Keratinocyte (primary cell): Measurements from ENCODE around the gene TBX21. TPM values are rescaled to one million over a fixed set of nuclear protein-coding genes. Genes with fewer than 3 reads are reported as not detected.

Source experiments
- DNase-seq: peaks from one replicate; pipeline ENCODE4 v3.0.0-alpha.2; 2011; ENCODE audit warnings: low read depth, missing footprints, low spot score
- FAIRE-seq: peaks from 2 replicates; lab custom pipeline; 2011; peaks lifted over from hg19 to GRCh38; lab: Jason Lieb, UNC
- H2AFZ ChIP-seq: 2 replicates; pipeline ENCODE4 v1.6.0; 2012; ENCODE audit warnings: low read length, control low read depth, inconsistent platforms; ENCODE audit not compliant: control insufficient read depth
- H3K27ac ChIP-seq: 2 replicates; pipeline ENCODE4 v1.5.1; 2011; ENCODE audit warnings: low read length; ENCODE audit not compliant: control insufficient read depth, insufficient read depth
- H3K27me3 ChIP-seq: 3 replicates; pipeline ENCODE4 v1.6.0; 2011; ENCODE audit warnings: low read length; ENCODE audit not compliant: control insufficient read depth, insufficient read depth; ENCODE audit errors: extremely low read depth
- H3K36me3 ChIP-seq, 2 experiments: 2 replicates in 1 of 2; 3 replicates in 1 of 2; pipeline ENCODE4 v1.5.1; 2011; ENCODE audit warnings: low read length in 2 of 2, mild to moderate bottlenecking in 1 of 2; ENCODE audit not compliant: control insufficient read depth in 2 of 2, insufficient read depth in 2 of 2; ENCODE audit errors: extremely low read depth in 1 of 2
- H3K4me1 ChIP-seq: 3 replicates; pipeline ENCODE4 v1.5.1; 2011; ENCODE audit warnings: low read length; ENCODE audit not compliant: control insufficient read depth, insufficient read depth; ENCODE audit errors: extremely low read depth
- H3K4me2 ChIP-seq: 3 replicates; pipeline ENCODE4 v1.6.0; 2011; ENCODE audit warnings: low read depth, low read length; ENCODE audit not compliant: control insufficient read depth, insufficient read depth; ENCODE audit errors: extremely low read depth
- H3K4me3 ChIP-seq, 3 experiments: fragments of 200-600 bp in 1 of 3; sonication (generic) in 1 of 3; 2 replicates in 2 of 3; 3 replicates in 1 of 3; pipeline ENCODE4 v1.5.1; 2011 to 2016; ENCODE audit warnings: low read length in 3 of 3, mild to moderate bottlenecking in 3 of 3, control low read depth in 2 of 3, inconsistent platforms in 1 of 3, low read depth in 1 of 3, mixed read lengths in 1 of 3, mixed run types in 1 of 3, moderate library complexity in 1 of 3; ENCODE audit not compliant: control insufficient read depth in 2 of 3, insufficient read depth in 2 of 3; ENCODE audit errors: extremely low read depth in 1 of 3
- H3K79me2 ChIP-seq: 2 replicates; pipeline ENCODE4 v1.6.0; 2012; ENCODE audit warnings: low read length; ENCODE audit not compliant: control insufficient read depth, insufficient read depth
- H3K9ac ChIP-seq: 3 replicates; pipeline ENCODE4 v1.6.0; 2011; ENCODE audit warnings: low read length; ENCODE audit not compliant: control insufficient read depth, insufficient read depth; ENCODE audit errors: extremely low read depth
- H3K9me1 ChIP-seq: 3 replicates; pipeline ENCODE4 v1.6.0; 2011; ENCODE audit warnings: low read length; ENCODE audit not compliant: control insufficient read depth, insufficient read depth; ENCODE audit errors: extremely low read depth
- H3K9me3 ChIP-seq: 2 replicates; pipeline ENCODE4 v1.5.1; 2012; ENCODE audit warnings: low read depth, low read length; ENCODE audit not compliant: control insufficient read depth
- H4K20me1 ChIP-seq: 3 replicates; pipeline ENCODE4 v1.6.0; 2011; ENCODE audit warnings: low read length; ENCODE audit not compliant: control insufficient read depth, insufficient read depth; ENCODE audit errors: extremely low read depth
- CTCF ChIP-seq, 3 experiments: IDR thresholded peaks in 1 of 3; conservative IDR thresholded peaks in 1 of 3; optimal IDR thresholded peaks in 1 of 3; 2 replicates in 2 of 3; 3 replicates in 1 of 3; pipeline versions ENCODE3 to v1.5.1; 2011; ENCODE audit warnings: low read length in 3 of 3, mild to moderate bottlenecking in 3 of 3, moderate library complexity in 2 of 3, control low read depth in 1 of 3, inconsistent platforms in 1 of 3; ENCODE audit not compliant: insufficient read depth in 2 of 3; ENCODE audit errors: extremely low read depth in 1 of 3
- EZH2 ChIP-seq: IDR thresholded peaks from one replicate; pipeline ENCODE4 v1.6.1; 2012; ENCODE audit warnings: inconsistent platforms, mild to moderate bottlenecking, low read length, moderate library complexity
- dilution Hi-C: fragments of 300-500 bp; cut with MboI; formaldehyde crosslinking; loops from one replicate; pipeline ENCODE4 v1.7.0; 2020; ENCODE audit warnings: low sequenced_read_pairs; ENCODE audit not compliant: extremely low pct_ligation_motif_present
- polyA plus RNA-seq, 5 experiments: library from polyadenylated mRNA; depleted of rRNA in 3 of 5; stranded (reverse) in 3 of 5; stranded (forward) in 1 of 5; unstranded in 1 of 5; fragments of >200 nt; gene quantifications; 1 replicate in 1 of 5; 2 replicates in 3 of 5; 3 replicates in 1 of 5; pipeline versions ENCODE4 v1.2.1 to v1.2.3, GENCODE V29; 2011 to 2012; ENCODE audit warnings: missing spikeins in 2 of 5, low read depth in 1 of 5, low replicate concordance in 1 of 5

The TBX21 gene
- polyA plus RNA-seq, 1 donor (not counting 4 experiments of a cell fraction or from before 2014, with no cell fraction given), result not detected

- H3K9me3 ChIP-seq, result no peaks in the 10 kb centered on the region
- H4K20me1 ChIP-seq, result no peaks in the 10 kb centered on the region
- no peak overlapping the region for H3K4me3 ChIP-seq
- H2AFZ ChIP-seq, result no peak overlapping the region
- H3K9ac ChIP-seq, result no peak overlapping the region
- DNase-seq (no peak), FAIRE-seq (no peak)
- peaks cover 6% of the 10 kb centered on the region for H3K27me3 ChIP-seq
- H3K9me1 ChIP-seq, result no peaks in the 10 kb centered on the region
- TF ChIP-seq EZH2 (no peak), CTCF (optimal IDR thresholded peaks at IDR 0.05 in 1 of 3, IDR thresholded peaks at IDR 0.05 in 1 of 3, conservative IDR thresholded peaks at IDR 0.05 in 1 of 3; ENCODE audit: extremely low read depth in 1 of 3, insufficient read depth in 2 of 3, low read length in 3 of 3) (no peak)
- no peaks in the 10 kb centered on the region for H3K79me2 ChIP-seq
- H3K4me2 ChIP-seq, result no peak overlapping the region
- dilution Hi-C loops, result no loop called here
- H3K36me3 ChIP-seq, result no peaks in the 10 kb centered on the region
- H3K27ac ChIP-seq, result no peak overlapping the region
- no peaks in the 10 kb centered on the region for H3K4me1 ChIP-seq
Measured at GRCh38 chr17:47751471-47751870, 18.4 kb downstream of the TBX21 start.

GRCh38 chr17:47757386-47757785 lies 24.4 kb downstream of the TBX21 start:
- Histone ChIP-seq H3K36me3 (no peaks in the 10 kb centered on the region), H3K79me2 (no peaks in the 10 kb centered on the region), H3K27me3 (peaks cover 13% of the 10 kb centered on the region), H3K9me3 (peaks cover 2% of the 10 kb centered on the region), H3K9me1 (no peaks in the 10 kb centered on the region), H3K4me1 (no peaks in the 10 kb centered on the region), H2AFZ (no peak overlapping the region), H3K4me3 (no peak overlapping the region), H3K9ac (no peak overlapping the region), H3K27ac (no peak overlapping the region), H4K20me1 (no peaks in the 10 kb centered on the region), H3K4me2 (no peak overlapping the region)
- no peak for DNase-seq
- TF ChIP-seq EZH2 (no peak), CTCF (optimal IDR thresholded peaks at IDR 0.05 in 1 of 3, IDR thresholded peaks at IDR 0.05 in 1 of 3, conservative IDR thresholded peaks at IDR 0.05 in 1 of 3; ENCODE audit: extremely low read depth in 1 of 3, insufficient read depth in 2 of 3, low read length in 3 of 3) (no peak)
- dilution Hi-C loops, result no loop called here
- no peak for FAIRE-seq
